Measurements from ENCODE around the gene CIC. TPM values are rescaled to one million over a fixed set of nuclear protein-coding genes. Genes with fewer than 3 reads are reported as not detected.

Gene CIC
- total and polyA plus RNA-seq, 2 of the 13 experiments (the other 11 are each of a cell fraction or from before 2014, with no cell fraction given) = 5.9 to 8.0 TPM

- TF ChIP-seq PRDM15 (CRISPR knock-in tag; IDR thresholded peaks at IDR 0.05) = 0 out of 2 replicates have a peak, but pooled peaks have one; percentile 28
- TF ChIP-seq STAT5B (CRISPR knock-in tag; IDR thresholded peaks at IDR 0.05) = no peak
- peak; percentile 87 for TF ChIP-seq AGO1 (IDR thresholded peaks at IDR 0.05; ENCODE audit: low read depth, low read length, poor library complexity, severe bottlenecking)
- TF ChIP-seq ZNF577 (CRISPR knock-in tag; IDR thresholded peaks at IDR 0.05; ENCODE audit: borderline replicate concordance, low read depth) = no peak
- TF ChIP-seq NFIC (IDR thresholded peaks at IDR 0.05; ENCODE audit: low read length) = no peak
- TF ChIP-seq ADNP (CRISPR knock-in tag; IDR thresholded peaks at IDR 0.05) = no peak
- no peak for TF ChIP-seq ZBTB42 (CRISPR knock-in tag; IDR thresholded peaks at IDR 0.05)
- no peak for TF ChIP-seq GTF3A (CRISPR knock-in tag; conservative IDR thresholded peaks at IDR 0.05)
- TF ChIP-seq PRDM4 (CRISPR knock-in tag; IDR thresholded peaks at IDR 0.05; ENCODE audit: borderline replicate concordance) = no peak
- 0 out of 2 replicates have a peak, but pooled peaks have one; percentile 46 for TF ChIP-seq DZIP1 (CRISPR knock-in tag; IDR thresholded peaks at IDR 0.05)
- no peak for TF ChIP-seq NFAT5 (CRISPR knock-in tag; IDR thresholded peaks at IDR 0.05)
- no peak for TF ChIP-seq ZMYM4 (CRISPR knock-in tag; IDR thresholded peaks at IDR 0.05)
- TF ChIP-seq BRCA1 (CRISPR knock-in tag; IDR thresholded peaks at IDR 0.05) = no peak
Observed at GRCh38 chr19:42279902-42280814, 11.1 kb downstream of the CIC start (continued).
